ENCODE measurements around the gene SLX4.

Gene SLX4

GRCh38 chr16:3602320-3602653 is 9.1 kb downstream of the SLX4 start:
- TF ChIP-seq CTCF (IDR thresholded peaks at IDR 0.05; ENCODE audit: insufficient read depth, low read length) (no peak), POLR2AphosphoS5 (IDR thresholded peaks at IDR 0.05; ENCODE audit: low read depth) (no peak), REST (IDR thresholded peaks at IDR 0.05; ENCODE audit: insufficient replicate concordance, low read depth) (no peak), GABPA (IDR thresholded peaks at IDR 0.05; ENCODE audit: low read depth) (no peak)
- DNase-seq (ENCODE audit: low read depth in 1 of 2, low spot score in 1 of 2) = no peak
- Histone ChIP-seq H3K27me3 (ENCODE audit: insufficient read depth, poor library complexity, severe bottlenecking) (no peaks in the 10 kb centered on the region), H3K27ac (replicated peaks) (no peak overlapping the region), H3K4me3 (replicated peaks; ENCODE audit: insufficient read depth, low read length) (no peak overlapping the region)

- no peak overlapping the region for H3K4me3 ChIP-seq (replicated peaks; ENCODE audit: insufficient read depth, low read length)
- H3K27ac ChIP-seq (replicated peaks) = no peak overlapping the region
- DNase-seq (ENCODE audit: low read depth in 1 of 2, low spot score in 1 of 2) = no peak
- no peaks in the 10 kb centered on the region for H3K27me3 ChIP-seq (ENCODE audit: insufficient read depth, poor library complexity, severe bottlenecking)
- TF ChIP-seq REST (IDR thresholded peaks at IDR 0.05; ENCODE audit: insufficient replicate concordance, low read depth) (no peak), SPI1 (IDR thresholded peaks at IDR 0.05; ENCODE audit: borderline replicate concordance, low read depth) (no peak), GABPA (IDR thresholded peaks at IDR 0.05; ENCODE audit: low read depth) (no peak), POLR2AphosphoS5 (IDR thresholded peaks at IDR 0.05; ENCODE audit: low read depth) (no peak), CTCF (IDR thresholded peaks at IDR 0.05; ENCODE audit: insufficient read depth, low read length) (no peak)
Measured at GRCh38 chr16:3601614-3602319, 9.6 kb downstream of the SLX4 start.

GRCh38 chr16:3599922-3600321 is 11.5 kb downstream of the SLX4 start:
- Histone ChIP-seq H3K4me3 (replicated peaks; ENCODE audit: insufficient read depth, low read length) (no peak overlapping the region), H3K27me3 (ENCODE audit: insufficient read depth, poor library complexity, severe bottlenecking) (no peaks in the 10 kb centered on the region), H3K27ac (replicated peaks) (no peak overlapping the region)
- DNase-seq (ENCODE audit: low read depth in 1 of 2, low spot score in 1 of 2) = no peak
- TF ChIP-seq REST (IDR thresholded peaks at IDR 0.05; ENCODE audit: insufficient replicate concordance, low read depth) (no peak), CTCF (IDR thresholded peaks at IDR 0.05; ENCODE audit: insufficient read depth, low read length) (no peak), SPI1 (IDR thresholded peaks at IDR 0.05; ENCODE audit: borderline replicate concordance, low read depth) (no peak), POLR2AphosphoS5 (IDR thresholded peaks at IDR 0.05; ENCODE audit: low read depth) (no peak), GABPA (IDR thresholded peaks at IDR 0.05; ENCODE audit: low read depth) (no peak)

Data from HL-60 (cell line).